MCF 10A (cell line): ENCODE results near the gene CDH18. TPM values are rescaled to one million over a fixed set of nuclear protein-coding genes. Genes with fewer than 3 reads are reported as not detected.

Experiments
- BruUV-seq: library from RNA; stranded (reverse); fragments of 400-500 nt; replicated peaks from 2 replicates; lab custom pipeline; 2021; lab: Mats Ljungman, UMichigan
- CTCF ChIA-PET: fragments of 300-600 bp; sonication (Branson Sonifier 250); formaldehyde crosslinking; extraction: SDS; loops from one replicate; lab custom pipeline; 2021; ENCODE audit warnings: antibody characterized with exemption, inconsistent platforms; lab: Yijun Ruan, JAX
- POLR2A ChIA-PET: fragments of 300-600, 350-650 bp; sonication (Branson Sonifier 250); formaldehyde crosslinking; extraction: SDS; loops from one replicate; lab custom pipeline; 2020; ENCODE audit warnings: antibody characterized with exemption, inconsistent platforms; lab: Yijun Ruan, JAX
- DNase-seq: peaks from one replicate; pipeline ENCODE4 v3.0.0-alpha.2; 2018; ENCODE audit not compliant: unreplicated experiment
- H3K27ac Mint-ChIP-seq: one replicate; pipeline ENCODE4 v1.8.0; 2022; ENCODE audit warnings: mild to moderate bottlenecking, low read depth, mixed read lengths; ENCODE audit not compliant: unreplicated experiment
- H3K27me3 Mint-ChIP-seq: one replicate; pipeline ENCODE4 v1.8.0; 2022; ENCODE audit warnings: mixed read lengths; ENCODE audit not compliant: insufficient read depth, unreplicated experiment
- H3K36me3 Mint-ChIP-seq: one replicate; pipeline ENCODE4 v1.8.0; 2022; ENCODE audit warnings: mild to moderate bottlenecking, moderate library complexity, mixed read lengths; ENCODE audit not compliant: insufficient read depth, unreplicated experiment
- H3K4me1 Mint-ChIP-seq: one replicate; pipeline ENCODE4 v1.8.0; 2022; ENCODE audit warnings: mixed read lengths; ENCODE audit not compliant: insufficient read depth, unreplicated experiment
- H3K4me3 Mint-ChIP-seq: one replicate; pipeline ENCODE4 v1.8.0; 2022; ENCODE audit warnings: mild to moderate bottlenecking, moderate library complexity, mixed read lengths; ENCODE audit not compliant: unreplicated experiment
- H3K9me3 Mint-ChIP-seq: one replicate; pipeline ENCODE4 v1.8.0; 2022; ENCODE audit warnings: mixed read lengths; ENCODE audit not compliant: unreplicated experiment
- intact Hi-C: fragments of 100-400 bp; cut with micrococcal nuclease; formaldehyde crosslinking; loops from 2 replicates; pipeline ENCODE4 v1.14.1; 2022
- total RNA-seq: library from RNA; stranded (reverse); gene quantifications from 2 replicates; pipeline ENCODE4 v1.2.3, GENCODE V29; 2022
- TF ChIP-seq, protein P1 (sequence below): fragments of 200-600 bp; IDR thresholded peaks from one replicate; pipeline ENCODE4 v1.8.0; 2022; ENCODE audit warnings: antibody characterized with exemption, mild to moderate bottlenecking; ENCODE audit not compliant: unreplicated experiment

The CDH18 gene
- total RNA-seq, 1 experiment from 2014 or later, result not detected

- no TSS peak for BruUV-seq
- Mint-ChIP-seq H3K27me3 (no peaks in the 10 kb centered on the region), H3K4me3 (no peak overlapping the region), H3K36me3 (no peaks in the 10 kb centered on the region), H3K9me3 (no peaks in the 10 kb centered on the region), H3K27ac (no peak overlapping the region), H3K4me1 (no peaks in the 10 kb centered on the region)
- CTCF ChIA-PET, result no interaction called here
- POLR2A ChIA-PET, result no interaction called here
- TF ChIP-seq, protein P1, sequence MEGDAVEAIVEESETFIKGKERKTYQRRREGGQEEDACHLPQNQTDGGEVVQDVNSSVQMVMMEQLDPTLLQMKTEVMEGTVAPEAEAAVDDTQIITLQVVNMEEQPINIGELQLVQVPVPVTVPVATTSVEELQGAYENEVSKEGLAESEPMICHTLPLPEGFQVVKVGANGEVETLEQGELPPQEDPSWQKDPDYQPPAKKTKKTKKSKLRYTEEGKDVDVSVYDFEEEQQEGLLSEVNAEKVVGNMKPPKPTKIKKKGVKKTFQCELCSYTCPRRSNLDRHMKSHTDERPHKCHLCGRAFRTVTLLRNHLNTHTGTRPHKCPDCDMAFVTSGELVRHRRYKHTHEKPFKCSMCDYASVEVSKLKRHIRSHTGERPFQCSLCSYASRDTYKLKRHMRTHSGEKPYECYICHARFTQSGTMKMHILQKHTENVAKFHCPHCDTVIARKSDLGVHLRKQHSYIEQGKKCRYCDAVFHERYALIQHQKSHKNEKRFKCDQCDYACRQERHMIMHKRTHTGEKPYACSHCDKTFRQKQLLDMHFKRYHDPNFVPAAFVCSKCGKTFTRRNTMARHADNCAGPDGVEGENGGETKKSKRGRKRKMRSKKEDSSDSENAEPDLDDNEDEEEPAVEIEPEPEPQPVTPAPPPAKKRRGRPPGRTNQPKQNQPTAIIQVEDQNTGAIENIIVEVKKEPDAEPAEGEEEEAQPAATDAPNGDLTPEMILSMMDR, result no peak
- intact Hi-C loops, result no loop called here
- no peak for DNase-seq
Measured at GRCh38 chr5:19770396-19770795, 217.6 kb downstream of the CDH18 start.

DNA sequence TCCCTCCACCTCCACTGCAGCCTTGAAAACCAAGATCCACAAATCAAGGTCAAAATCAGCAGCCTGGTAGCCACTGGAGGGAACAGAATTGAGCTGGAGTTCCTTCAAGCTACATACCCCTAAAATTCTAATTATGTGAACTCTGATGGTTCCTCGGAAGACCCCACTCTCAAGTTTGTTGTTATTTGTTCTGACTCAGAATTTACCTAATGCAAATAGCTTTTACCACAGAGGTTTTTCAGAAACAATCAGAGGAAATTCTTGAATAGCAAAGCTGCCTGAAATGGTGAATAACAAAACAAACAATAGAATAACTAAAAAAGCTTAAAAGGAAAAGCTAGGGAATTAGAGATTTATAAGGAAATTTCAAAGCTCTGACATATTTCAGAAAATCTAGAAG lies 220.0 kb downstream of the CDH18 start:
- no peaks in the 10 kb centered on the region for H3K4me1 Mint-ChIP-seq
- CTCF ChIA-PET, result interaction anchor here (0.6 to 0.7 kb wide), 4 partner anchors 38 to 1006 kb away, joined by 3 to 5 read pairs (median 3); no protein-coding TSS in a partner anchor

GRCh38 chr5:19753579-19753978 lies 234.4 kb downstream of the CDH18 start:
- intact Hi-C loops, result no loop called here
- no peaks in the 10 kb centered on the region for H3K36me3 Mint-ChIP-seq
- TF ChIP-seq, protein P1, result no peak
- peaks cover 8% of the 10 kb centered on the region for H3K9me3 Mint-ChIP-seq
- ChIA-PET POLR2A (interaction anchor here (0.8 kb wide), 1 partner anchor 13 kb away, joined by 4 read pairs; no protein-coding TSS in a partner anchor), CTCF (no interaction called here)
- no peaks in the 10 kb centered on the region for H3K27me3 Mint-ChIP-seq
- no TSS peak for BruUV-seq
- H3K4me3 Mint-ChIP-seq, result no peak overlapping the region
- DNase-seq, result no peak
- no peak overlapping the region for H3K27ac Mint-ChIP-seq
- H3K4me1 Mint-ChIP-seq, result no peaks in the 10 kb centered on the region

More for the DNA sequence above, 220.0 kb downstream of the CDH18 start:
- BruUV-seq, result no TSS peak
- DNase-seq, result no peak
- TF ChIP-seq, protein P1, result no peak
- H3K36me3 Mint-ChIP-seq, result no peaks in the 10 kb centered on the region
- no peak overlapping the region for H3K27ac Mint-ChIP-seq
- intact Hi-C loops, result no loop called here
- H3K9me3 Mint-ChIP-seq, result peaks cover 7% of the 10 kb centered on the region
- POLR2A ChIA-PET, result no interaction called here
- no peak overlapping the region for H3K4me3 Mint-ChIP-seq
- H3K27me3 Mint-ChIP-seq, result no peaks in the 10 kb centered on the region

DNA sequence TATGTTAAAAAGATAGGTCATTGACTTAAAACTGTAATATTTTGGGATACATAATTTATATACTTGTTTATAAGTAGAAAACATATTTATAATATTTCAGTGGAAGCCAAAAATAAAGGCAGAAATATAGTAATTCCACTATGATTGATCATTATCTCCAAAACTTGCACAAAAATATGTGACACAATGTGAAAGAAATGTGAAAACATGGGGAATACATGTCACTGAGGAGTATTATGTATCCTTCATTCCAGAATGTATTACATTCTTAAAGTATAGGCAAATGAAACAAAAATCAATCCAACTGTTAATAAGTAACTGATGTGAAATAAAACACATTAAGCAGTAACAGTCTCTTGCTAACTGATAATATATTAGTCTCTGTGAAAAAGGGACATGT lies 236.7 kb downstream of the CDH18 start:
- Mint-ChIP-seq H3K36me3 (no peaks in the 10 kb centered on the region), H3K9me3 (no peaks in the 10 kb centered on the region), H3K4me1 (no peaks in the 10 kb centered on the region), H3K27me3 (no peaks in the 10 kb centered on the region), H3K27ac (no peak overlapping the region), H3K4me3 (no peak overlapping the region)
- DNase-seq, result no peak
- ChIA-PET CTCF (no interaction called here), POLR2A (no interaction called here)
- BruUV-seq, result no TSS peak
- intact Hi-C loops, result no loop called here
- TF ChIP-seq, protein P1, result no peak
